K562 (cell line): Measurements from ENCODE around the gene LIFR. TPM values are rescaled to one million over a fixed set of nuclear protein-coding genes. Genes with fewer than 3 reads are reported as not detected.

Source experiments
- ARID4B ChIP-seq: sonication (generic); formaldehyde crosslinking; IDR thresholded peaks from 2 replicates; pipeline ENCODE4 v1.8.0; 2022; ENCODE audit warnings: mild to moderate bottlenecking, missing genetic modification reagents
- BCLAF1 ChIP-seq, 2 experiments: fragments of 450-650 bp in 1 of 2; IDR thresholded peaks; 2 replicates each; pipeline ENCODE4 v1.6.1; 2011 to 2017; ENCODE audit warnings: low read depth in 2 of 2, antibody characterized with exemption in 1 of 2, borderline replicate concordance in 1 of 2, low read length in 1 of 2, mild to moderate bottlenecking in 1 of 2, mixed read lengths in 1 of 2; ENCODE audit not compliant: control insufficient read depth in 1 of 2
- NONO ChIP-seq, 2 experiments: fragments of 200-400 bp in 1 of 2; fragments of 450-650 bp in 1 of 2; formaldehyde crosslinking in 1 of 2; IDR thresholded peaks; 2 replicates each; pipeline ENCODE4 v1.6.1; 2017; ENCODE audit warnings: low read depth in 2 of 2, mild to moderate bottlenecking in 2 of 2, moderate library complexity in 2 of 2, low read length in 1 of 2
- ZNF311 ChIP-seq: fragments of 250-450 bp; sonication (Bioruptor Pico); IDR thresholded peaks from 2 replicates; pipeline ENCODE4 v1.4.0; 2020; ENCODE audit warnings: mild to moderate bottlenecking, moderate library complexity
- ZNF407 ChIP-seq: fragments of 450-650 bp; IDR thresholded peaks from 2 replicates; pipeline ENCODE4 v1.6.1; 2016; ENCODE audit warnings: low read depth
- polyA plus RNA-seq, 8 experiments: library from polyadenylated mRNA; depleted of rRNA in 4 of 8; stranded (reverse) in 5 of 8; unstranded in 3 of 8; fragments of >200 nt; fragmentation: Nextera tagmentation in 2 of 8; fragmentation: Illumina TruSeq in 1 of 8; extraction: Ambion mirVana in 2 of 8; extraction: Trizol in 1 of 8; gene quantifications; 2 replicates each; pipeline versions ENCODE4 v1.2.1 to v1.2.3, GENCODE V29; 2011 to 2014; ENCODE audit warnings: inconsistent platforms in 1 of 8, missing spikeins in 1 of 8
- total RNA-seq, 7 experiments: library from RNA; depleted of rRNA in 6 of 7; stranded (reverse); fragments of >200 nt in 6 of 7; fragmentation: Illumina TruSeq in 2 of 7; extraction: Trizol in 2 of 7; gene quantifications; 2 replicates each; pipeline versions ENCODE4 v1.2.1 to v1.2.3, GENCODE V29; 2011 to 2021; ENCODE audit warnings: low replicate concordance in 1 of 7

The LIFR gene
- total and polyA plus RNA-seq, 9 of the 15 experiments (the other 6 are each of a cell fraction or from before 2014, with no cell fraction given): 0.43 to 5.7 (median 3.3) TPM

GRCh38 chr5:38556088-38556598 is 303 bp downstream of the LIFR start (continued):
- TF ChIP-seq BCLAF1 (IDR thresholded peaks at IDR 0.05; ENCODE audit: borderline replicate concordance in 1 of 2, control insufficient read depth in 1 of 2, low read depth in 2 of 2, low read length in 1 of 2) (no peak), ZNF311 (CRISPR knock-in tag) (no peak), NONO (IDR thresholded peaks at IDR 0.05; ENCODE audit: low read depth in 2 of 2, low read length in 1 of 2) (peak in 1 of 2 experiments; percentile 32; a peak in 1 of 4 replicates), ARID4B (CRISPR knock-in tag) (0 out of 2 replicates have a peak, but pooled peaks have one; percentile 14), ZNF407 (no peak)
